Spleen (tissue), 11 donors: Measurements from ENCODE around the gene XDH. TPM values are rescaled to one million over a fixed set of nuclear protein-coding genes. Genes with fewer than 3 reads are reported as not detected.

Experiments
- DNase-seq: peaks from one replicate; pipeline ENCODE4 v3.0.0-alpha.2; 2020
- H3K27ac ChIP-seq, 8 donors: fragments of 200-600 bp; sonication (generic) in 7 of 8; 1 replicate in 4 of 8; 2 replicates in 4 of 8; pipeline versions ENCODE4 v1.5.0 to v1.8.0; 2016 to 2021; ENCODE audit warnings: inconsistent platforms in 4 of 8, mild to moderate bottlenecking in 4 of 8, moderate library complexity in 1 of 8
- H3K27me3 ChIP-seq, 7 donors: fragments of 200-600 bp; sonication (generic) in 6 of 7; replicated peaks in 1 of 7; 1 replicate in 4 of 7; 2 replicates in 3 of 7; pipeline versions ENCODE4 v1.5.0 to v1.8.0; 2016 to 2021; ENCODE audit warnings: inconsistent platforms in 3 of 7, mild to moderate bottlenecking in 1 of 7
- H3K36me3 ChIP-seq, 6 donors: fragments of 200-600 bp; sonication (generic) in 5 of 6; 1 replicate in 4 of 6; 2 replicates in 2 of 6; pipeline versions ENCODE4 v1.5.0 to v1.8.0; 2016 to 2021; ENCODE audit warnings: inconsistent platforms in 2 of 6
- H3K4me1 ChIP-seq, 6 donors: fragments of 200-600 bp; sonication (generic) in 5 of 6; 1 replicate in 3 of 6; 2 replicates in 3 of 6; pipeline versions ENCODE4 v1.5.0 to v1.8.0; 2016 to 2021; ENCODE audit warnings: inconsistent platforms in 3 of 6
- H3K4me3 ChIP-seq, 8 donors: fragments of 200-600 bp; sonication (generic) in 7 of 8; 1 replicate in 4 of 8; 2 replicates in 4 of 8; pipeline versions ENCODE4 v1.5.0 to v1.8.0; 2016 to 2021; ENCODE audit warnings: inconsistent platforms in 4 of 8, mild to moderate bottlenecking in 4 of 8, moderate library complexity in 2 of 8
- H3K9me3 ChIP-seq, 8 donors: fragments of 200-600 bp; sonication (generic) in 7 of 8; 1 replicate in 4 of 8; 2 replicates in 4 of 8; pipeline versions ENCODE4 v1.5.0 to v1.8.0; 2016 to 2021; ENCODE audit warnings: inconsistent platforms in 4 of 8
- CTCF ChIP-seq, 11 experiments: fragments of 200-600 bp in 7 of 11; fragments of 450-650 bp in 4 of 11; sonication (generic) in 4 of 11; IDR thresholded peaks in 8 of 11; conservative IDR thresholded peaks in 3 of 11; 1 replicate in 7 of 11; 2 replicates in 4 of 11; pipeline versions ENCODE4 v1.4.0 to v1.8.0; 2016 to 2021; ENCODE audit warnings: antibody characterized with exemption in 11 of 11, inconsistent platforms in 4 of 11, mild to moderate bottlenecking in 1 of 11
- POLR2A ChIP-seq, 3 donors: fragments of 450-650 bp; IDR thresholded peaks; one replicate each; pipeline ENCODE4 v1.5.1; 2017; ENCODE audit warnings: antibody characterized with exemption in 3 of 3, mild to moderate bottlenecking in 1 of 3
- POLR2AphosphoS5 ChIP-seq, 3 donors: sonication (generic); formaldehyde crosslinking; IDR thresholded peaks; one replicate each; pipeline ENCODE4 v1.5.1; 2017; ENCODE audit warnings: antibody characterized with exemption in 3 of 3
- WGBS, 5 donors: extraction: QIAGEN DNeasy Blood & Tissue Kit in 3 of 5; methylation state at CpG; one replicate each; pipeline versions ENCODE4 v1.1.5 to v1.1.7; 2013 to 2018; 5-methylcytosine and 5-hydroxymethylcytosine counted together
- intact Hi-C: fragments of 100-400 bp; cut with DNase I; formaldehyde crosslinking; loops from one replicate; pipeline ENCODE4 v1.15.0; 2023; ENCODE audit warnings: low total_unique reads
- polyA plus RNA-seq, 3 donors: library from polyadenylated mRNA; stranded (reverse); fragments of 200-250 nt; gene quantifications; one replicate each; pipeline ENCODE4 v1.2.1, GENCODE V29; 2013
- total RNA-seq, 7 donors: library from RNA; depleted of rRNA in 3 of 7; stranded (reverse); fragments of >200 nt in 3 of 7; fragmentation: NEBNext Ultra II Directional in 4 of 7; extraction: Animal tissue kit (Norgen Biotek cat#: 25700) in 4 of 7; gene quantifications; one replicate each; pipeline versions ENCODE4 v1.1.0 to v1.2.1, GENCODE V29; 2016 to 2021
- donor health status: healthy with polysubstance abuse.
- donor health status: DM: no; HTN: no; CAD: no; lungs with moderate emphysema.
- donor health status: DM: no; HTN: no; CAD: no.
- donor health status: Bipolar disorder and iron deficiency.
- donor health status: healthy.
- donor health status: DM: no; HTN: no; CAD: no.
- donor health status: DM: yes; HTN: yes; CAD: no.

The XDH gene
- total and polyA plus RNA-seq, 10 donors: 0.02 TPM; not detected in 9

GRCh38 chr2:31333046-31333445, 81.5 kb downstream of the XDH start:
- WGBS, 5 donors: 76 to 84% (median 80%) methylated on average over 2 to 5 of the region's 5 CpGs
- Histone ChIP-seq H3K4me1 (peaks cover 0 to 8% (median 2%) of the 10 kb centered on the region in 6 donors), H3K36me3 (no peaks in the 10 kb centered on the region), H3K27ac (no peak overlapping the region), H3K9me3 (no peaks in the 10 kb centered on the region), H3K27me3 (peaks cover 0 to 8% (median 0%) of the 10 kb centered on the region in 7 donors), H3K4me3 (no peak overlapping the region)
- intact Hi-C loops: loop anchor here (5.0 kb wide), 3 partner anchors 161 to 621 kb away; no protein-coding TSS in a partner anchor
- no peak for TF ChIP-seq POLR2A (IDR thresholded peaks at IDR 0.05)
- no peak for TF ChIP-seq POLR2AphosphoS5 (IDR thresholded peaks at IDR 0.05)
- no peak for TF ChIP-seq CTCF (IDR thresholded peaks at IDR 0.05 in 8 of 11, conservative IDR thresholded peaks at IDR 0.05 in 3 of 11)
- DNase-seq: no peak

- intact Hi-C loops: loop anchor here (5.0 kb wide), 3 partner anchors 160 to 620 kb away; no protein-coding TSS in a partner anchor
- Histone ChIP-seq H3K27me3 (peaks cover 0 to 8% (median 0%) of the 10 kb centered on the region in 7 donors), H3K4me3 (no peak overlapping the region), H3K9me3 (no peaks in the 10 kb centered on the region), H3K27ac (no peak overlapping the region), H3K36me3 (no peaks in the 10 kb centered on the region), H3K4me1 (peaks cover 0 to 13% (median 2%) of the 10 kb centered on the region in 6 donors)
- TF ChIP-seq CTCF (IDR thresholded peaks at IDR 0.05 in 8 of 11, conservative IDR thresholded peaks at IDR 0.05 in 3 of 11) (no peak), POLR2AphosphoS5 (IDR thresholded peaks at IDR 0.05) (no peak), POLR2A (IDR thresholded peaks at IDR 0.05) (no peak)
- 71 to 89% (median 78%) methylated on average over 5 of the region's 5 CpGs for WGBS, 5 donors
- DNase-seq: no peak
These were observed 82.0 kb downstream of the XDH start for GRCh38 chr2:31332521-31332920.

- no peaks in the 10 kb centered on the region for H3K9me3 ChIP-seq
- WGBS, 5 donors: 55 to 72% (median 67%) methylated on average over 8 of the region's 8 CpGs
- no peak overlapping the region for H3K4me3 ChIP-seq
- TF ChIP-seq POLR2AphosphoS5 (IDR thresholded peaks at IDR 0.05): no peak
- TF ChIP-seq POLR2A (IDR thresholded peaks at IDR 0.05): no peak
- TF ChIP-seq CTCF (IDR thresholded peaks at IDR 0.05 in 8 of 11, conservative IDR thresholded peaks at IDR 0.05 in 3 of 11): no peak
- intact Hi-C loops: loop anchor here (5.0 kb wide), 3 partner anchors 159 to 619 kb away; no protein-coding TSS in a partner anchor
- H3K27ac ChIP-seq: no peak overlapping the region
- no peaks in the 10 kb centered on the region for H3K36me3 ChIP-seq
- no peak for DNase-seq
- H3K27me3 ChIP-seq: peaks cover 0 to 8% (median 0%) of the 10 kb centered on the region in 7 donors
- H3K4me1 ChIP-seq: peaks cover 0 to 14% (median 2%) of the 10 kb centered on the region in 6 donors
These were observed 83.4 kb downstream of the XDH start for GRCh38 chr2:31331156-31331555.

- TF ChIP-seq CTCF (IDR thresholded peaks at IDR 0.05 in 8 of 11, conservative IDR thresholded peaks at IDR 0.05 in 3 of 11) (no peak), POLR2AphosphoS5 (IDR thresholded peaks at IDR 0.05) (no peak), POLR2A (IDR thresholded peaks at IDR 0.05) (no peak)
- H3K9me3 ChIP-seq: no peaks in the 10 kb centered on the region
- peaks cover 0 to 8% (median 0%) of the 10 kb centered on the region in 7 donors for H3K27me3 ChIP-seq
- H3K36me3 ChIP-seq: no peaks in the 10 kb centered on the region
- DNase-seq: no peak
- intact Hi-C loops: no loop called here
- WGBS, 5 donors: 62 to 90% (median 78%) methylated on average over 2 of the region's 2 CpGs
- H3K27ac ChIP-seq: no peak overlapping the region
- peaks cover 0 to 23% (median 10%) of the 10 kb centered on the region in 6 donors for H3K4me1 ChIP-seq
- H3K4me3 ChIP-seq: no peak overlapping the region
These were observed 85.4 kb downstream of the XDH start for GRCh38 chr2:31329081-31329625.
